ACHN (cell line): ENCODE results near the gene SINHCAF.

Experiments used
- DNase-seq: peaks from one replicate; pipeline ENCODE4 v3.0.0-alpha.2; 2015
- in situ Hi-C: cut with HindIII; loops from 2 replicates; pipeline ENCODE4 v1.10.0; 2017; ENCODE audit warnings: low sequenced_read_pairs, low pct_ligation_motif_present, low pct_unique_long_range_greater_than_20kb

The SINHCAF gene

DNA sequence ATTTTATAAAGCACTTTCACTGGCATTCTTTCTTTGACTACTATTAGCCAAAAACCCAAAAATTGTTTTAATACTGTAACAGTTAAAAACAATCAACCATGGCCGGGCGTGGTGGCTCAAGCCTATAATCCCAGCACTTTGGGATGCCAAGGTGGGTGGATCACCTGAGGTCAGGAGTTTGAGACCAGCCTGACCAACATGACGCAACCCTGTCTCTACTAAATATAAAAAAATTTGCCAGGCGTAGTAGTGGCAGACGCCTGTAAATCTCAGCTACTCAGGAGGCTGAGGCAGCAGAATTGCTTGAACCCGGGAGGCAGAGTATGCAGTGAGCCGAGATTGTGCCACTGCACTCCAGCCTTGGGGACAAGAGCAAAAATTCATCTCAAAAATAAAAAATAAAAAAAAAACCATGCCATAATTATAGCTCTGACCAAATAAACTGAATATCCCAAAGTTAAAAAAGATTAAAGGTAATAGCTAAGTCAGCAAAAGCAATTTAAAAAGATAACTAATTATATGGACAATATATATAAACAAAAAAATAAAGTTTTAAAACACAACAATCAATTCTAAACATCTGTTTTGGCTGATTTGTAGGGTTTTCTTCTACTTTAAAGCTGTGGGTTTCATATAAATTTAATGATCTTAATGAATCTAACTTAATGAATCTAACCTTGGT, 10.0 kb downstream of the SINHCAF start:
- in situ Hi-C loops, result no loop called here
- DNase-seq, result no peak

DNA sequence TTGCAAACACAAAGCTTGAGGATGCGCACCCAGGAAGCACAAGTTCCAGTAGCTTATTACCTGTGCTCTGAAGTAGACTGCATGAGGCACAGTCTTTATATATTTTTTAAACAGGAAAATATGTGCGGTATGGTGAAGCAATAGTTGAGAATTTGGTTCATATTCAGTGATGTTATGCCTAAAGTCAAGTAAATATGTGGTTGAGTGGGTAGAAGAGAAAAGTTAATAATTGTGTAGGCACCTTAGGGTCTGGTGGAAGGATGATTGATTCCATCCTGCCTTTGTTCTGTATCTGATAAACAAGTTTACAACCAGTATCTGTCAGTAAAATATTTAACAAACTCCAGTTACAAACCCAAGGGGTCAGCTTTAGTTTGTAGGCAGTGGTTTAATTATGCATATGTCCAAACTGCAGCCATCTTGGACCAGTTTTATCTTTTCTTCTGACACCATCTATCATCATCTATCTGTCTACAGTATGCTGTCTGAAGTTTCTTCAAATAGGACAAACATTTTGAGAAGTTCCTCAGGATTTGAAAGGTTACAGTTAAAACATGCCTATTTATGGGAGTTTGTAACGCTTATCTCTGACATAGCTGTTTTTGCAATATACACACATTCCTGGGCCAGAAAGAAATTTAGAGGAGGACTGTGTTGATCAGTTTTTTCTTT, 10.8 kb downstream of the SINHCAF start:
- in situ Hi-C loops, result no loop called here
- no peak for DNase-seq

DNA sequence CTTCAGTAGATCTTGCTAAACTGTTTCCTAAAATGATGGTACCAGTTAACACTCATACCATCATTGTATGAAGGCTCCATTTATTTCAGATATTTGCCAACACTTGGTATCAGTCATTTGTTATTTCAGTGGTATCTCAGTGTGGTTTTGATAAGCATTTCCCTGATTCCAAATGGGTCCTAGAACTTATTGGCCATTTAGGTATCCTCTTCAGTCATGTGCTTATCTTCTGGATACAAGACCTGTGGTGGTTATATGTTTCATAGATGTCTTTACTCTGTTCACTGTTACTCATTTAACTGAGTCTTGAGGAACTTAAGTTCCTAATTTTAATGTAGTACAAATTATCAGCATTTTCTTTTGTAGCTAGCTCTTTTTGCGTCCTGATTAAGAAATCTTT, 13.5 kb downstream of the SINHCAF start:
- in situ Hi-C loops, result no loop called here
- no peak for DNase-seq

DNA sequence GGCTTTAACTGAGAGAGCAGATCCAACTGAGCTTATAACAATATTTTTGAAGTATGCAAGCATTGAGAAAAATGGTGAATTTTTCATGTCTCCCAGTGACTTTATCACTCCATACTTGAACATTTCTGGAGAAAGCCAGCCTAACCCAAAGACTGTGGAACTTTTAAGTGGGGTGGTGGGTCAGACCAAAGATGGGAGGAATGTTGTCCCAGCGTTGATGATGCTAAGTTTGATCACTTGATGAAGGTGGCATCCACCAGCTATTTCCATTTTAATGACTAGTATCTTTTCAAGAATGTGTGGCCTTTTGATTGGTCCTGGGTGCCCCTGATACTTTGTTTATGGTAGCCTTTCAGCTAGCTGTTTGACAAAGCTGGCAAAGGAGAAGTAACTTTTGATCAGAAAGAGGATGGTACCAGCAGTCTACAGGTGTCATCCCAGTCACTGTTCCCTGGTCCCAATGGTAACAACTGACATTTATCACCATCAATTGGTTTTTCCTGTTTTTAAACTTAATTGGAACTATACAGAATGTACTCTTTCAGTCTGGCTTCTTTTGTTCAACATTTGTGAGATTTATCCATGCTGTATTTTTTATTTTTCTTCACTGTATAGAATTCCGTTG, 14.2 kb downstream of the SINHCAF start:
- in situ Hi-C loops, result no loop called here

DNA sequence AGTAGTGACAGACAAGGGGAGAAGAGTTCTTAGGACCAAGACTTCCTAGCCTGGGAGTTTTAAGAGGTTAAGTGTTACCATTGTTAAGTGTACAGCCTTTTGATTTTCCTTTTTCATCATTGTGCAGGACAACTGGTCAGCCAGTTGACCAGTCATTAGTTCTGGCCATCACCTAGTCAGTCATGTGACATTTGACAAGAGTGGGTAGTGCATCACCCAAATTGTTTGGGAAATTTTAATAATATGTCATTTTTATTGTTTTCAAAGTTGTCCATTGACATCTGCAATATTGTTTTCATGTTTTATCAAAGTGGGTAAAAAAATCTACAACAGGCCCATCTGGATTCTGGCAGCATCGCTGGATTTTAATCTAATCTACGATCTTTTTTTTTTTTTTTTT, 15.5 kb downstream of the SINHCAF start:
- in situ Hi-C loops, result no loop called here
- no peak for DNase-seq

More for the DNA sequence above, 14.2 kb downstream of the SINHCAF start:
- DNase-seq, result no peak

DNA sequence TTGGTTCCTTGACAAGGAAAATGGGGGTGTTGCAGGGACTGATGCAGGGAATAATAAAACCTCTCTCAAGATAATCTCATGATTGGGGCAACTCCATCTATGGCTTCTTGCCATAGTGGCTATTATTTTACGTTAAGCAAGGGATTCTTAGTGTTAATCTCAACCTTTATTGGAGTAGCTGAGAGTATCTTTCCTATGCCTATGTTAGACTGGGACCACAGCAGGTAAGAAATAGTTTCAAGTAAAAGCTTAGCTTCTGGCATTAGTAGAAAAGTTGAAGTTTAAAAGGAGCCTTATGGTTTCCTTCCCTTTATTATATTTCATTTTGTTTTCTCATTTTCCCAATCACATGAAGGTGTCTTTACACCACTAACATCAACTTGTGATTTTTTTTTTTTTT, 16.7 kb downstream of the SINHCAF start:
- in situ Hi-C loops, result no loop called here
- no peak for DNase-seq

DNA sequence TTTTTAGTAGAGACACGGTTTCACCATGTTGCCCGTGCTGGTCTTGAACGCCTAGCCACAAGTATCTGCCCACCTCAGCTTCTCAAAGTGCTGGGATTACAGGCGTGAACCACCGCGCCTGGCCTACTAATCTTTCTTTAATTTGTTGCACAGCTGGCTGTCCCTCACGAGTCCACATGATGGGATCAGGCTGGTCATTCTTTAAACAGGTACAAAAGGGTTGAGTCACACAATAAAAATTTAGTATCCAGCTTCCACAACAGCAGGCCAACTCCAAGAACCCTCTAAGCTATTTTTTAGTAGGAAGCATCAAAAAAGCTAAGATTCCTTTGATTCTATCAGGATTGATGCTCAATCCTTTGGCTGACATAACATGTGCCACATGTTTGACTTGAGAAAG, 17.8 kb downstream of the SINHCAF start:
- DNase-seq, result no peak
- in situ Hi-C loops, result no loop called here

DNA sequence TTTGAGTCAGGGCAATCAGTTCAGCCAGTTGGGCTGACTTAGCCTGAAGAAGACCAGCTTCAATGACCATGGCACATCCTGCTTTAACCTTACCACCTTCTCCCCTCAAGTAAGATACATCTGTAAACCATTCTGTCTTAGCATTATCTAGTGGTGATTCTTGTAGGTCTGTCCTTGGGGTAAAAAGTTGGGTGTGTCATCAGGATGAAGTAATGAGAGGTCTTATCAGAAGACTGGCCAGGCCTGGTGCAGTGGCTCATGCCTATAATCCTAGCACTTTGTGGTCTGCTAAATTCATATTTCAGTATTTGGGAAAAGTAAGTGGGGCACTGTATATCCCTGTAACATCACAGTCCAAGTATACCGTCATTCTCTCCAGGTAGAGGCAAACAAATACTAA, 19.1 kb downstream of the SINHCAF start:
- DNase-seq, result no peak
- in situ Hi-C loops, result no loop called here

DNA sequence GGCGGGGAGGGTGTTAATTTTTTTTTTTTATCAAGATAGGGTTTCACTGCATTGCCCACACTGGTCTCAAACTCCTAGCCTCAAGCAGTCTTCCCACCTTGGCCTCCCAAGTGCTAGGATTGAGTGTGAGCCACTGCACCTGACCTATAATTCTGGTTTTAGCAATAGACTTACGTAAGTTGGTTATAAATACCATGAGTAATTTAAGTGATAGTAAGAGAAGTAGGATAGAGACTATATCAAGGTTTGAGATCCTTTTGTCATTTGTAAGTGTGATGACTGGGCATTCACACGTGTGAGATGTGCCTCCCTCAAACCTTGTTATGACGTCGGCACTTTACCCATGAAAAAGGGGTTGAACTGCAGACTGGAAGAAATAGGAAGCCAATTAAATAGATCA, 22.5 kb downstream of the SINHCAF start:
- in situ Hi-C loops, result no loop called here
- DNase-seq, result no peak

DNA sequence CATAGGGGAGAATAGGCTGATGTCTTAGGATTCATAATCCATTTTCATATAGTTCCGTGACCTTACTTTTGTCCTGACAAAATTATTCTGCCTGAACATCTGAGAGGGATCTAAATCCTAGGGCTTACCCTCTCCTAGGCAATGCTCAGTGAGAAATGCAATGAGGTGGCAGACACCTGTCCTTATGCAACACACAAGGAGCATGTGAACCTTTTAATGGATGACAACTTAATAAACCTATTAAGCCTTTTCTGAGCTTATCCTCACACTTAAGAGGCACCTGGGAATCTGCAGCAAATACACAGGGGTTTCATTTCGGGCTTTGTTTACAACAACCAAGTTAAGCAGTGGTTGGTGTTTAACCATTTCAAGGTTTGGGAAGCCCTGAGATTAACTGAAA, 24.6 kb downstream of the SINHCAF start:
- in situ Hi-C loops, result no loop called here
- DNase-seq, result no peak

DNA sequence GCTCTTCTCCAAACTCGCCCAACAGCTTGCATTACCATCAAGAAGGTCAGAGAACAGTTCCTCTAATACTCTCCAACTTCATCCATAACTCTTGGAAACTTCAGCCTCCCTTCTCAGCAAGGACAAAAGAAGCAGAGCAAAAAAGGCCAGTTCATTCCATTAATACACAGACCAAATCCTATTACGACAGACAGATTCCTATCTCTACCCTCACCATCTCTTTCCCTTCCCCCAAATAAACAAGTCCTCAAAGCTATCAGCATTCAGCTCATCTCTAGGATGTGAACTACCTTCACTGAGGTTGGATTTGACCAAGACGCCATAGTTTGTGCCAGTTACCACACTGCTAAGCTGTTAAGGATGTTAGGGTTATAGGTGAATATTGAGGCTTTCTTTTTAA, 25.2 kb downstream of the SINHCAF start:
- DNase-seq, result no peak
- in situ Hi-C loops, result no loop called here

DNA sequence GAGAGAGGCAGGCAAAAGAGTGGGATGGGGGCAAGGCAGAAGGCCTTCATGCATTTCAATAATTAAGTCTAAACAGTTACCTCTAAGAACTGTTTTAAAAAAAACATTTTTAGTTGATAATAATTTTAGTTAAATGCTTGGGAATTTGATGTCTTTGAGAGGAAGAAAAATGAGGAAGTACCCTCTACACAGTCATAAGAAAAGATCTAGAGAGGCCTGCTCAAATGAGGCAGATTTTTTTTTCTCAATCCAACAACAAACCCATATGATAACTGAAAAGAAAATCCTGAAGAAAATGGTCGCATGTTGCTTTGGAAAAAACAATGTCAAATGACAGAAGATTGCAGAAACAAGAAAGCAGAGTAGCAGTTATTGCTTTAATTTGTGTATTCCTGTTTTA, 25.6 kb downstream of the SINHCAF start:
- in situ Hi-C loops, result no loop called here
- no peak for DNase-seq

DNA sequence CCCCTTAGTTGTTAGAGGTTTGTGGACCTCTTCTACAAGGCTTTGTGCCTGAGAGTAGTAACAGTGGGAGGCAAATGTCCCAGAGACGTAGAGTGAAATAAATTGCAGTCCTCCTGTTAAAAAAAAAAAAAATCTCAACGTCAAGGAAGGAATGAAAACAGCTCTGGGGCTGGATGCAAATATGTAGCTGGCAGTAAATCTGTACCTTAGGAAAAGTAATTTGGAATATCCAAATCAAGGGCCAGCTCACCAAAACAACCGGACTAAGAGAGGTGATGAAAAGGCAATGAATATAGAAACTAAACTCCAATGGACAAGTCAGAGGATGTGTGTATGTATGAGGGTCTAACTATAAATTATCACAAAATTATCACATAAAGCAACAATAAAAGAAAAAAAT, 27.0 kb downstream of the SINHCAF start:
- DNase-seq, result no peak
- in situ Hi-C loops, result no loop called here

DNA sequence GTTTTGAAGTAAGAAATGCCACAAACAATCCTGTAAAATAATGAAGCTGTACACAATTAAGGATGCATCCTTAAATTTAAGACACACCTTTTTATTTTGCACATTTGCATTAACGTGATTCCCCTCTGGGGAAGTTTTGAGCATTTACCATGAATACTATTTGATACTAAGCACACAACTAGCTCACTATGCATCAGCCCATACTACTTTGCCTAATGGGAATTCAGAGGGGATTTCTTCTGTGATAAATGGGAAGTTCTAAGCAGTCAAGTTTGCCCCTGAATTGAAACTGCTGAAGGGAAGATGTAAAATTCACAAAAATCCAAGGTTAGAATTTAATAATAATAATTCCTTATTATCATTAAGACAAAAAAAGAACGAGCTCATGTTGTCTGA, 27.4 kb downstream of the SINHCAF start:
- in situ Hi-C loops, result no loop called here
- DNase-seq, result no peak

DNA sequence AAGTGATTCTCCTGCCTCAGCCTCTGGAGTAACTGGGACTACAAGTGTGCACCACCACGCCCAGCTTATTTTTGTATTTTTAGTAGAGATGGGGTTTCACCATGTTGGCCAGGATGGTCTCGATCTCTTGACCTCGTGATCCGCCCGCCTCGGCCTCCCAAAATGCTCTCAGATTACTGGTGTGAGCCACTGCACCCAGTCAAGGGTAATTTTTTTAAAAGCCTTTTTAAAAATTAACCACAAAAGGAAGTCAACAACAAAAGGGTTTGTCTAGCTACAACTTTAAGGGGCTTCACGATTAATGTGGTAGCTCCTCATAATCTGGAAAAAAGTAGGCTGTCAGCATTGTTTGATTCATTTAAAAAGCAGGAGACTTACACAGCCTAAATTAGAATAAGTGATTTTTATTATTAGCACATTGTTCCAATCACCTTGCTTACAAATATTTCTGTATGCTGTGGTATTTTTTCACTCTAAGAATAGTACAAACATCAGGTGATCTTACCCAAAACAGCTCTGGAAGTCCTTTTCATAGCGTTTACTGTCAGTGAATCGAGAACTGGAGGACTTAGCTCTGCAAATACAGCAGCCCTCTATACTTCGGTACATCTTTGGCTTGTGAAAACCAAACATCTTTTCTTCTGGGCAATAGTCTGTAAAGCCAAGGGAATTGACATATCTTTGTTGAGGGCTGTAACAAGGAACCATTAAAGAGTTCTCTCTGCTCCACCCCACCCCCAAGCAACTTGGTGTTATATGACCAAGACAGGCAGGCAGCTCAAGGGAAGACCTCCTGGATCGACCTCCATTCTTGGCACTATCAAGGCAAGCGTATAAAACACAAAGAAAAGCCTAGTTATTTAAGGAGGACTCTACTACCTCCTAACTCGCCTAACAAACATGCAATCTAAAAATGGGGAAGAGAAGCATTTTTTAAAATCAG, 28.1 kb downstream of the SINHCAF start:
- in situ Hi-C loops, result no loop called here
- no peak for DNase-seq

DNA sequence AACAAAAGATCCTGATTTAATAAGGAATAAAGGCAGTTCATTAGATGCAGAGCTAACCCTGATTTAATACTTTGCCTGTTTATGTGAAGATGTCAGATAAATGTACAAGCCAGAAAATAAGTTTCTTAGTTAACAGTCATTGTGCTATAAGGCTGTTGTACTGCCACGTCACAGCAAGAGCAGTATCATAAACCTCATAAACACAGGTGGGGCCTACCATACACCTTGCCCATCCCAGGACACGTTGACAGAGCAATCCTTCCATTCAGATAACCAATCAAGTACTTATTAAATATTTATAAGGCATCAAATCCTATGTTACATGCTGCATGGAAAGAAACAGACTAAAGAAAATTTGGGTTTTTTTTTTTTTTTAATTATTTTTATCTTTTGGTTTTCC, 36.5 kb downstream of the SINHCAF start:
- no peak for DNase-seq
- in situ Hi-C loops, result no loop called here

DNA sequence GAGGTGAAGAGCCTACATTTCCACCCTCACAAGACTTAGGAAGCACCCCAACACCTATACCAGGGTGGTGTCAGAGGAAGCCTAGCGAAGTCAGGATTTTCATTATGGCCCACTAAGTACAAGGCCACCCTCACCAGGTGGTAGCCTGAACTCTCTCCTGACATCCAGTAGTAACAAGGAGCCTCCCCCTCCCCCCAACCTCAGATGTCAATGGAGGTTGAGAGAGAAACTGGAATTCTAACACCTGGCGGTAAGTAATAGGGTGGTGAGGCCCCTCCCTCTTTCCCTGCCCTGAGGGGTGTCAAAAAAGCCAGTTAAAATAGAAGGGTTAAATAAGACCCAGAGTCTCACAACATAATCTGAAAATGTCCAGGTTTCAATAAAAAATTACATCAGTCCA, 37.6 kb downstream of the SINHCAF start:
- in situ Hi-C loops, result no loop called here
- no peak for DNase-seq

DNA sequence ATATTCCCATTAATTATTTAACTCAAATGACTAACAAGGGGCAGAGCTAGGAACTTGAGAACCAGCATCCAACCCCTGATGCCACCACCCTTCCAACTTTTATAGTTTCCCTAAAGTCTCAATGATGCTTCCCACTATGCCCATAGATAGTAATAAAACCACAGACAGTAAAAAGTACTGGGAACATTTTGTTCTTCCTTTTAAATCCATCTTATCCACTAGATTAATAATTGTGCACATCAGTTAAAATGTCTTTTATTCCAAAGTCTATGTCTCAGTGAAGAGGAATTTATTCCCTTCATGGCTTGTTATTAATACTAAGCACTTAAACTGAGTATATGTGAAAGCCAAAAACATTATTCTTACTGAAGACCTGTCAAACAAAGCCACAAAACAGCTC, 45.8 kb downstream of the SINHCAF start:
- in situ Hi-C loops, result no loop called here

DNA sequence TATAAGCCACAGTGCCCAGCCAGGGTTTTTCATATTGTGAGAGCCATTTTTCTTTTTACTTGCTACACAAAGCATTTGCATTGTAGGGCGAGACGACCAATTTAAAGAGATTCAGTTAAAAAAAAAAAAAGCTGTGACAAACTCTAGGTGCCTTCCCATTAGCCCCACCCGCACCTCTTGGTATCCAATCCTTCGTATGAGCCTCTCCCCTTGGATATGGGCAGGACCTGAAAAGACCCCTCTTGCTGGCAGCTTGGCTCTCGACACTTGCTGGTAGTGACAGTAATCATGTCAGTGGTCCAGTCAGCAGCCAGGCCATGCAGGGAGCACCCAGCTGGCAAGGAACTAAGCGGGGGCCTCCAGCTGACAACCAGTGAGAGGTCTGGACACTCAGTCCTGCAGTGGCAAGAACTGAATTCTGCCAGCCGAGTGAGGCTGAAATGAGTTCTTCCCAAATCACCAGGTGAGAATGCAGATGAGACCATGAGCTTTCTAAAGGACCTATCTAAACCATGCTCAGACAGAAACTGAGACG, 46.5 kb downstream of the SINHCAF start:
- no peak for DNase-seq
- in situ Hi-C loops, result no loop called here

More for the DNA sequence above, 45.8 kb downstream of the SINHCAF start:
- DNase-seq, result no peak
